ENCODE data around the gene SLC25A13. TPM values are rescaled to one million over a fixed set of nuclear protein-coding genes. Genes with fewer than 3 reads are reported as not detected.
"Not testable (repeated sequence)": the region's sequence is repeated elsewhere in the genome, so short reads cannot be mapped to it uniquely, and the experiment has no call there.

The SLC25A13 gene
- total RNA-seq, 1 donor from 2014 or later, result 21.9 TPM

- no peaks in the 10 kb centered on the region for H3K27me3 ChIP-seq (ENCODE audit: control insufficient read depth in 3 of 3, insufficient read depth in 3 of 3, low read length in 3 of 3)
- H3K9ac ChIP-seq (ENCODE audit: low read depth in 1 of 3, low read length in 3 of 3), result no peak overlapping the region
- peak overlapping the region in 1 of 3 donors; percentile 17 for H3K4me3 ChIP-seq (ENCODE audit: low read length in 3 of 3)
- no peak overlapping the region for H3K27ac ChIP-seq (ENCODE audit: low read depth, low read length)
- no peaks in the 10 kb centered on the region for H3K9me3 ChIP-seq (ENCODE audit: control insufficient read depth in 3 of 3, low read length in 3 of 3)
- H3K4me1 ChIP-seq (ENCODE audit: control insufficient read depth in 3 of 3, insufficient read depth in 3 of 3, low read length in 3 of 3), result peaks cover 19 to 37% (median 31%) of the 10 kb centered on the region in 3 donors
- peaks cover 0 to 2% (median 0%) of the 10 kb centered on the region in 3 donors for H3K36me3 ChIP-seq (ENCODE audit: control insufficient read depth in 3 of 3, insufficient read depth in 3 of 3, low read length in 3 of 3)
Observed at GRCh38 chr7:96303686-96304443, 18.0 kb downstream of the SLC25A13 start.

- H3K4me3 ChIP-seq (ENCODE audit: low read length in 3 of 3), result peak overlapping the region in 1 of 3 donors; percentile 17
- no peaks in the 10 kb centered on the region for H3K9me3 ChIP-seq (ENCODE audit: control insufficient read depth in 3 of 3, low read length in 3 of 3)
- no peaks in the 10 kb centered on the region for H3K27me3 ChIP-seq (ENCODE audit: control insufficient read depth in 3 of 3, insufficient read depth in 3 of 3, low read length in 3 of 3)
- no peak overlapping the region for H3K9ac ChIP-seq (ENCODE audit: low read depth in 1 of 3, low read length in 3 of 3)
- H3K27ac ChIP-seq (ENCODE audit: low read depth, low read length), result no peak overlapping the region
- H3K4me1 ChIP-seq (ENCODE audit: control insufficient read depth in 3 of 3, insufficient read depth in 3 of 3, low read length in 3 of 3), result peaks cover 18 to 32% (median 28%) of the 10 kb centered on the region in 3 donors
- H3K36me3 ChIP-seq (ENCODE audit: control insufficient read depth in 3 of 3, insufficient read depth in 3 of 3, low read length in 3 of 3), result peaks cover 0 to 2% (median 0%) of the 10 kb centered on the region in 3 donors
Observed at GRCh38 chr7:96303105-96303685, 18.7 kb downstream of the SLC25A13 start.

- no peak overlapping the region for H3K4me3 ChIP-seq (ENCODE audit: low read length in 3 of 3)
Observed at GRCh38 chr7:96300986-96301385, 20.9 kb downstream of the SLC25A13 start.

GRCh38 chr7:96300502-96300901 lies 21.4 kb downstream of the SLC25A13 start:
- H3K4me1 ChIP-seq (ENCODE audit: control insufficient read depth in 3 of 3, insufficient read depth in 3 of 3, low read length in 3 of 3), result peaks cover 9 to 19% (median 14%) of the 10 kb centered on the region in 3 donors
- peaks cover 0 to 5% (median 0%) of the 10 kb centered on the region in 3 donors for H3K36me3 ChIP-seq (ENCODE audit: control insufficient read depth in 3 of 3, insufficient read depth in 3 of 3, low read length in 3 of 3)
- H3K27me3 ChIP-seq (ENCODE audit: control insufficient read depth in 3 of 3, insufficient read depth in 3 of 3, low read length in 3 of 3), result no peaks in the 10 kb centered on the region
- H3K9me3 ChIP-seq (ENCODE audit: control insufficient read depth in 3 of 3, low read length in 3 of 3), result no peaks in the 10 kb centered on the region
- no peak overlapping the region for H3K4me3 ChIP-seq (ENCODE audit: low read length in 3 of 3)
- no peak overlapping the region for H3K9ac ChIP-seq (ENCODE audit: low read depth in 1 of 3, low read length in 3 of 3)
- no peak overlapping the region for H3K27ac ChIP-seq (ENCODE audit: low read depth, low read length)

More at GRCh38 chr7:96300986-96301385, 20.9 kb downstream of the SLC25A13 start:
- H3K4me1 ChIP-seq (ENCODE audit: control insufficient read depth in 3 of 3, insufficient read depth in 3 of 3, low read length in 3 of 3), result peaks cover 9 to 24% (median 19%) of the 10 kb centered on the region in 3 donors
- no peak overlapping the region for H3K27ac ChIP-seq (ENCODE audit: low read depth, low read length)
- no peaks in the 10 kb centered on the region for H3K27me3 ChIP-seq (ENCODE audit: control insufficient read depth in 3 of 3, insufficient read depth in 3 of 3, low read length in 3 of 3)
- no peaks in the 10 kb centered on the region for H3K9me3 ChIP-seq (ENCODE audit: control insufficient read depth in 3 of 3, low read length in 3 of 3)
- peaks cover 0 to 4% (median under 1%) of the 10 kb centered on the region in 3 donors for H3K36me3 ChIP-seq (ENCODE audit: control insufficient read depth in 3 of 3, insufficient read depth in 3 of 3, low read length in 3 of 3)
- no peak overlapping the region for H3K9ac ChIP-seq (ENCODE audit: low read depth in 1 of 3, low read length in 3 of 3)

GRCh38 chr7:96299496-96299895 lies 22.4 kb downstream of the SLC25A13 start:
- Histone ChIP-seq H3K4me1 (ENCODE audit: control insufficient read depth in 3 of 3, insufficient read depth in 3 of 3, low read length in 3 of 3) (peaks cover 3 to 12% (median 10%) of the 10 kb centered on the region in 3 donors), H3K27ac (ENCODE audit: low read depth, low read length) (no peak overlapping the region), H3K36me3 (ENCODE audit: control insufficient read depth in 3 of 3, insufficient read depth in 3 of 3, low read length in 3 of 3) (peaks cover 0 to 5% (median 0%) of the 10 kb centered on the region in 3 donors), H3K9me3 (ENCODE audit: control insufficient read depth in 3 of 3, low read length in 3 of 3) (no peaks in the 10 kb centered on the region), H3K9ac (ENCODE audit: low read depth in 1 of 3, low read length in 3 of 3) (no peak overlapping the region), H3K4me3 (ENCODE audit: low read length in 3 of 3) (no peak overlapping the region), H3K27me3 (ENCODE audit: control insufficient read depth in 3 of 3, insufficient read depth in 3 of 3, low read length in 3 of 3) (no peaks in the 10 kb centered on the region)

- Histone ChIP-seq H3K27me3 (ENCODE audit: control insufficient read depth in 3 of 3, insufficient read depth in 3 of 3, low read length in 3 of 3) (no peaks in the 10 kb centered on the region), H3K9me3 (ENCODE audit: control insufficient read depth in 3 of 3, low read length in 3 of 3) (no peaks in the 10 kb centered on the region), H3K9ac (ENCODE audit: low read depth in 1 of 3, low read length in 3 of 3) (no peak overlapping the region), H3K36me3 (ENCODE audit: control insufficient read depth in 3 of 3, insufficient read depth in 3 of 3, low read length in 3 of 3) (peaks cover 0 to 5% (median 0%) of the 10 kb centered on the region in 3 donors), H3K4me3 (ENCODE audit: low read length in 3 of 3) (no peak overlapping the region), H3K27ac (ENCODE audit: low read depth, low read length) (no peak overlapping the region), H3K4me1 (ENCODE audit: control insufficient read depth in 3 of 3, insufficient read depth in 3 of 3, low read length in 3 of 3) (peaks cover 0 to 8% (median 4%) of the 10 kb centered on the region in 3 donors)
Observed at GRCh38 chr7:96297876-96298275, 24.0 kb downstream of the SLC25A13 start.

- H3K27me3 ChIP-seq (ENCODE audit: control insufficient read depth in 3 of 3, insufficient read depth in 3 of 3, low read length in 3 of 3); H3K4me3 ChIP-seq (ENCODE audit: low read length in 3 of 3): not testable (repeated sequence)
Observed at GRCh38 chr7:96297446-96297845, 24.5 kb downstream of the SLC25A13 start.

GRCh38 chr7:96293911-96294310 lies 28.0 kb downstream of the SLC25A13 start:
- not testable (repeated sequence) for H3K4me3 ChIP-seq (ENCODE audit: low read length in 3 of 3); H3K36me3 ChIP-seq (ENCODE audit: control insufficient read depth in 3 of 3, insufficient read depth in 3 of 3, low read length in 3 of 3); H3K4me1 ChIP-seq (ENCODE audit: control insufficient read depth in 3 of 3, insufficient read depth in 3 of 3, low read length in 3 of 3); H3K27me3 ChIP-seq (ENCODE audit: control insufficient read depth in 3 of 3, insufficient read depth in 3 of 3, low read length in 3 of 3); H3K9ac ChIP-seq (ENCODE audit: low read depth in 1 of 3, low read length in 3 of 3); H3K27ac ChIP-seq (ENCODE audit: low read depth, low read length); H3K9me3 ChIP-seq (ENCODE audit: control insufficient read depth in 3 of 3, low read length in 3 of 3)

More at GRCh38 chr7:96297446-96297845, 24.5 kb downstream of the SLC25A13 start:
- not testable (repeated sequence) for H3K4me1 ChIP-seq (ENCODE audit: control insufficient read depth in 3 of 3, insufficient read depth in 3 of 3, low read length in 3 of 3); H3K9ac ChIP-seq (ENCODE audit: low read depth in 1 of 3, low read length in 3 of 3); H3K27ac ChIP-seq (ENCODE audit: low read depth, low read length); H3K9me3 ChIP-seq (ENCODE audit: control insufficient read depth in 3 of 3, low read length in 3 of 3); H3K36me3 ChIP-seq (ENCODE audit: control insufficient read depth in 3 of 3, insufficient read depth in 3 of 3, low read length in 3 of 3)

- Histone ChIP-seq H3K9me3 (ENCODE audit: control insufficient read depth in 3 of 3, low read length in 3 of 3) (no peaks in the 10 kb centered on the region), H3K27ac (ENCODE audit: low read depth, low read length) (no peak overlapping the region), H3K4me1 (ENCODE audit: control insufficient read depth in 3 of 3, insufficient read depth in 3 of 3, low read length in 3 of 3) (peaks cover 4 to 10% (median 6%) of the 10 kb centered on the region in 3 donors), H3K36me3 (ENCODE audit: control insufficient read depth in 3 of 3, insufficient read depth in 3 of 3, low read length in 3 of 3) (no peaks in the 10 kb centered on the region), H3K27me3 (ENCODE audit: control insufficient read depth in 3 of 3, insufficient read depth in 3 of 3, low read length in 3 of 3) (no peaks in the 10 kb centered on the region), H3K9ac (ENCODE audit: low read depth in 1 of 3, low read length in 3 of 3) (no peak overlapping the region), H3K4me3 (ENCODE audit: low read length in 3 of 3) (no peak overlapping the region)
Observed at GRCh38 chr7:96287559-96287958, 34.3 kb downstream of the SLC25A13 start.

GRCh38 chr7:96287132-96287531 lies 34.8 kb downstream of the SLC25A13 start:
- Histone ChIP-seq H3K36me3 (ENCODE audit: control insufficient read depth in 3 of 3, insufficient read depth in 3 of 3, low read length in 3 of 3) (no peaks in the 10 kb centered on the region), H3K9ac (ENCODE audit: low read depth in 1 of 3, low read length in 3 of 3) (no peak overlapping the region), H3K4me1 (ENCODE audit: control insufficient read depth in 3 of 3, insufficient read depth in 3 of 3, low read length in 3 of 3) (peaks cover 4 to 10% (median 6%) of the 10 kb centered on the region in 3 donors), H3K27me3 (ENCODE audit: control insufficient read depth in 3 of 3, insufficient read depth in 3 of 3, low read length in 3 of 3) (no peaks in the 10 kb centered on the region), H3K4me3 (ENCODE audit: low read length in 3 of 3) (no peak overlapping the region), H3K27ac (ENCODE audit: low read depth, low read length) (no peak overlapping the region), H3K9me3 (ENCODE audit: control insufficient read depth in 3 of 3, low read length in 3 of 3) (no peaks in the 10 kb centered on the region)

Data from skeletal muscle tissue (tissue), 4 donors.